ENCODE data around the gene SYNC. TPM values are rescaled to one million over a fixed set of nuclear protein-coding genes. Genes with fewer than 3 reads are reported as not detected.

The SYNC gene
- total RNA-seq, 1 experiment from 2014 or later, result 0.20 TPM

DNA sequence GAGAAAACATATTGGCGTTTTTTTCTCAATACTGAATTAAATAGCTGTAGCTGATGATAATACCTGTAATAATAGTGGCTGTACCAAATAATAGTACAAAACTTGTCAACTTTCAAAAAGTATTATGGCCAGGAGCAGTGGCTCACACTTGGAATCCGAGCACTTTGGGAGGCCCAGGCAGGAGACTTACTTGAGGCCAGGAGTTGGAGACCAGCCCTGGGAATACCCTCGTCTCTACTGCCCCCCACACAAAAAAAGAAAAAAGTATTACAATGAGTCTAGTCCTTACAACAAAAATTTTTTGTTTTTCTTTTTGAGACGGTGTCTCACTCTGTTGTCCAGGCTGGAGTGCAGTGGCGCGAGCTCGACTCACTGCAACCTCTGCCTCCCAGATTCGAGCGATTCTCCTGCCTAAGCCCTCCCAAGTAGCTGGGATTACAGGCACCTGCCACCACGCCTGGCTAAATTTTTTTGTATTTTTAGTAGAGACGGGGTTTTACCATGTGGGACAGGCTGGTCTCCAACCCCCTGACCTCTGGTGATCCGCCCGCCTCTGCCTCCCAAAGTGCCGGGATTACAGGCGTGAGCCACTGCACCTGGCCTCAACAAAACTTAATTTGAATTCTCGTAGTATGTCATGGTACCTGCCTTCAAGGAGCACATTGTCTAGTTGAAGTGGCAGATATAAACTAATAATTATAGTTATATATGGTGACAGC, 50.2 kb downstream of the SYNC start:
- Histone ChIP-seq H3K36me3 (ENCODE audit: control insufficient read depth, insufficient read depth, low read length) (no peaks in the 10 kb centered on the region; the same call in 1 of the 2 replicates), H3K27me3 (replicated peaks; ENCODE audit: control insufficient read depth, insufficient read depth, low read length) (no peaks in the 10 kb centered on the region), H3K4me1 (0 out of 2 replicates have a peak, but pooled peaks cover 7% of the 10 kb centered on the region), H3K4me3 (ENCODE audit: low read depth, low read length) (peak overlapping the region; percentile 80), H3K9me3 (no peaks in the 10 kb centered on the region)
- ChIA-PET CTCF (no interaction called here), POLR2A (interaction anchor here (0.6 to 0.7 kb wide), 2 partner anchors 70 to 754 kb away, joined by 3 to 4 read pairs; no protein-coding TSS in a partner anchor)
- Mint-ChIP-seq H3K9me3 (ENCODE audit: unreplicated experiment) (no peaks in the 10 kb centered on the region), H3K36me3 (ENCODE audit: insufficient read depth, unreplicated experiment) (peaks cover 56% of the 10 kb centered on the region), H3K4me1 (ENCODE audit: low read depth, unreplicated experiment) (no peaks in the 10 kb centered on the region), H3K27me3 (ENCODE audit: insufficient read depth, unreplicated experiment) (no peaks in the 10 kb centered on the region), H3K27ac (ENCODE audit: unreplicated experiment) (peak overlapping the region; percentile 92), H3K4me3 (ENCODE audit: unreplicated experiment) (peak overlapping the region; percentile 83)
- no TSS peak for BruUV-seq (replicated peaks)
- TF ChIP-seq, protein P1, sequence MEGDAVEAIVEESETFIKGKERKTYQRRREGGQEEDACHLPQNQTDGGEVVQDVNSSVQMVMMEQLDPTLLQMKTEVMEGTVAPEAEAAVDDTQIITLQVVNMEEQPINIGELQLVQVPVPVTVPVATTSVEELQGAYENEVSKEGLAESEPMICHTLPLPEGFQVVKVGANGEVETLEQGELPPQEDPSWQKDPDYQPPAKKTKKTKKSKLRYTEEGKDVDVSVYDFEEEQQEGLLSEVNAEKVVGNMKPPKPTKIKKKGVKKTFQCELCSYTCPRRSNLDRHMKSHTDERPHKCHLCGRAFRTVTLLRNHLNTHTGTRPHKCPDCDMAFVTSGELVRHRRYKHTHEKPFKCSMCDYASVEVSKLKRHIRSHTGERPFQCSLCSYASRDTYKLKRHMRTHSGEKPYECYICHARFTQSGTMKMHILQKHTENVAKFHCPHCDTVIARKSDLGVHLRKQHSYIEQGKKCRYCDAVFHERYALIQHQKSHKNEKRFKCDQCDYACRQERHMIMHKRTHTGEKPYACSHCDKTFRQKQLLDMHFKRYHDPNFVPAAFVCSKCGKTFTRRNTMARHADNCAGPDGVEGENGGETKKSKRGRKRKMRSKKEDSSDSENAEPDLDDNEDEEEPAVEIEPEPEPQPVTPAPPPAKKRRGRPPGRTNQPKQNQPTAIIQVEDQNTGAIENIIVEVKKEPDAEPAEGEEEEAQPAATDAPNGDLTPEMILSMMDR (IDR thresholded peaks at IDR 0.05; ENCODE audit: insufficient read depth in 1 of 2, low read depth in 1 of 2, low read length in 1 of 2, severe bottlenecking in 1 of 2, unreplicated experiment in 1 of 2), result no peak
- intact Hi-C loops (cut with micrococcal nuclease; ENCODE audit: unreplicated experiment), result no loop called here
- DNase-seq, result no peak

DNA sequence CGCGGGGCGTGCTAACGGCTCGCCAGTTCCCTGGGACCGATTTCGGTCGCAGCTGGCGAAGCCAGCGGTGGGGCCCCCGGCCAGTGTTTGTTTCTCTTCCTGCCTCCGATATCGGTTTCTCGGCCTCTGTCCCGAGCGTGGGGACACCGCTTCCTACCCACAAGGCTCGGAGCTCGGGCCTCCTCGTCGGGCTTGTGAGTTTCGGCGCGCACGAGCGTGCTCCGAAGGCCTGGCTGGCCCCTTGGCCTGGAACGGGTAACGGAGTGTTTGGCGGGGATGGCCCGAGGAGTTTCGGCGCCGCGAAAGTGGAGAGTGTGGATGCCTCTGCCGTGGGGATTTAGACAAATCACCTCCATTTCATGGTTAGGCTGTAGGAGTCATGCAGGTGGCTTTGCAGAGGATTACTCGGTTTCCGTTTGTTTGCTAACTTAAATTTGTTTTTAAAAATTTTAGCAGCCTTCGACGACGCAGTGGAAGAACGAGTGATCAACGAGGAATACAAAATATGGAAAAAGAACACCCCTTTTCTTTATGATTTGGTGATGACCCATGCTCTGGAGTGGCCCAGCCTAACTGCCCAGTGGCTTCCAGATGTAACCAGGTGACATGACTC, 51.0 kb downstream of the SYNC start:
- peak in 1 of 2 experiments; percentile 36 for DNase-seq
- CTCF ChIA-PET, result interaction anchor here (0.7 to 0.9 kb wide), 2 partner anchors 254 to 300 kb away, joined by 3 read pairs; no protein-coding TSS in a partner anchor
- H3K4me1 Mint-ChIP-seq (ENCODE audit: low read depth, unreplicated experiment), result no peaks in the 10 kb centered on the region
- peak overlapping the region; percentile 80 for H3K4me3 ChIP-seq (ENCODE audit: low read depth, low read length)
- H3K27ac Mint-ChIP-seq (ENCODE audit: unreplicated experiment), result peak overlapping the region; percentile 92
- peak overlapping the region; percentile 83 for H3K4me3 Mint-ChIP-seq (ENCODE audit: unreplicated experiment)
- H3K4me1 ChIP-seq, result 0 out of 2 replicates have a peak, but pooled peaks cover 7% of the 10 kb centered on the region
- H3K9me3 Mint-ChIP-seq (ENCODE audit: unreplicated experiment), result no peaks in the 10 kb centered on the region
- H3K36me3 ChIP-seq (ENCODE audit: control insufficient read depth, insufficient read depth, low read length), result no peaks in the 10 kb centered on the region; the same call in 1 of the 2 replicates
- no peaks in the 10 kb centered on the region for H3K27me3 Mint-ChIP-seq (ENCODE audit: insufficient read depth, unreplicated experiment)
- TF ChIP-seq, protein P1 (IDR thresholded peaks at IDR 0.05; ENCODE audit: insufficient read depth in 1 of 2, low read depth in 1 of 2, low read length in 1 of 2, severe bottlenecking in 1 of 2, unreplicated experiment in 1 of 2), result no peak
- H3K36me3 Mint-ChIP-seq (ENCODE audit: insufficient read depth, unreplicated experiment), result peaks cover 52% of the 10 kb centered on the region
- BruUV-seq (replicated peaks), result no TSS peak
- intact Hi-C loops (cut with micrococcal nuclease; ENCODE audit: unreplicated experiment), result no loop called here
- POLR2A ChIA-PET, result interaction anchor here (0.6 to 1.2 kb wide), 4 partner anchors 9 to 315 kb away, joined by 4 to 10 read pairs (median 5); partner anchors contain the start of genes BSDC1 and MARCKSL1
- H3K27me3 ChIP-seq (replicated peaks; ENCODE audit: control insufficient read depth, insufficient read depth, low read length), result no peaks in the 10 kb centered on the region
- no peaks in the 10 kb centered on the region for H3K9me3 ChIP-seq

DNA sequence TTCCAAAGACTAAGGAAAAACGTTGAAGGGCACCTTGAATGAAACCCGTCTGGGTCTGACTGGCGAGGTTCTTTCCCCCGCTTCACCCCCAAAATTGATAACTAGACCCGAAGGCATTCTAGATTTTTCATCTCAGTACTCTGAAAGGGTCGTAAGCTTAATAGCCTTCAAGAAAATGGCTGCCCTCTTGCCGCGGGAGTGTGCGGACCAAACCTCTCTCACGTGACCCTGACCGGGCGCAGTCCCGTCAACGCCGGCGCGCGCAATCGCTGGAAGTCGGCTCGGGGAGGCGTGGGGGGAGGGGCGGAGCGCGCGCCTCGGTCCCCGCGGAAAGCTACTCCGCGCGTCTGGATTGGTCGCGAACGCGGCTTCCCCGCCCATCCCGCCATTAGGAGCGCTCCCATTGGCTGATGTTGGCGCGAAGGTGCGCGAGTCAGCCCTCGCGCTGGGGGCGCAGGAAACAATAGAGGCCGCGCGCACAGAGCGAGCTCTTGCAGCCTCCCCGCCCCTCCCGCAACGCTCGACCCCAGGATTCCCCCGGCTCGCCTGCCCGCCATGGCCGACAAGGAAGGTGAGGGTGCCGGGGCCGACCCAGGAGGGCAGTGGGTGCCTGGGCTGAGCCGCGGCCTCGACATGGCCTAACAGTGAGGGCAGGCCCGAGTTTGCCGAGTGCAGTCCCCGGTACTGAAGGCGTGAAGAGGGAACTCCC, 51.7 kb downstream of the SYNC start, which contains the start of gene RBBP4:
Gene RBBP4 (plus strand): TSS at position 457 of the 709 bp plus-strand sequence. CDS start 99 bp downstream, at position 556.
- no peaks in the 10 kb centered on the region for H3K9me3 Mint-ChIP-seq (ENCODE audit: unreplicated experiment)
- H3K36me3 Mint-ChIP-seq (ENCODE audit: insufficient read depth, unreplicated experiment), result peaks cover 46% of the 10 kb centered on the region
- no TSS peak for BruUV-seq (replicated peaks)
- POLR2A ChIA-PET, result interaction anchor here (0.5 to 1.2 kb wide), 5 partner anchors 9 to 506 kb away, joined by 4 to 10 read pairs (median 5); partner anchors contain the start of genes BSDC1 and MARCKSL1
- no peaks in the 10 kb centered on the region for H3K27me3 Mint-ChIP-seq (ENCODE audit: insufficient read depth, unreplicated experiment)
- Histone ChIP-seq H3K4me1 (0 out of 2 replicates have a peak, but pooled peaks cover 7% of the 10 kb centered on the region), H3K36me3 (ENCODE audit: control insufficient read depth, insufficient read depth, low read length) (no peaks in the 10 kb centered on the region; the same call in 1 of the 2 replicates), H3K9me3 (no peaks in the 10 kb centered on the region), H3K4me3 (ENCODE audit: low read depth, low read length) (peak within 1 kb of the TSS; percentile 80), H3K27me3 (replicated peaks; ENCODE audit: control insufficient read depth, insufficient read depth, low read length) (no peaks in the 10 kb centered on the region)
- CTCF ChIA-PET, result interaction anchor here (0.7 to 0.9 kb wide), 2 partner anchors 253 to 300 kb away, joined by 3 read pairs; no protein-coding TSS in a partner anchor
- peak within 1 kb of the TSS; percentile 92 for H3K27ac Mint-ChIP-seq (ENCODE audit: unreplicated experiment)
- intact Hi-C loops (cut with micrococcal nuclease; ENCODE audit: unreplicated experiment), result no loop called here
- TF ChIP-seq, protein P1 (IDR thresholded peaks at IDR 0.05; ENCODE audit: insufficient read depth in 1 of 2, low read depth in 1 of 2, low read length in 1 of 2, severe bottlenecking in 1 of 2, unreplicated experiment in 1 of 2), result no peak
- DNase-seq, result peak; percentile 94 to 97
- H3K4me1 Mint-ChIP-seq (ENCODE audit: low read depth, unreplicated experiment), result no peaks in the 10 kb centered on the region
- H3K4me3 Mint-ChIP-seq (ENCODE audit: unreplicated experiment), result peak within 1 kb of the TSS; percentile 83
